GM12878 (cell line): ENCODE results near the gene INSRR.

Experiments
- BACH1 ChIP-seq: fragments of 450-650 bp; IDR thresholded peaks from 2 replicates; pipeline ENCODE4 v1.6.1; 2017; ENCODE audit warnings: mild to moderate bottlenecking, borderline replicate concordance
- BHLHE40 ChIP-seq, 2 experiments: fragments of 450-650 bp in 1 of 2; IDR thresholded peaks; 2 replicates each; pipeline ENCODE4 v1.6.1; 2011 to 2017; ENCODE audit warnings: low read depth in 2 of 2, borderline replicate concordance in 1 of 2, improper control_type of control experiment in 1 of 2, low read length in 1 of 2, mild to moderate bottlenecking in 1 of 2
- NRF1 ChIP-seq: conservative IDR thresholded peaks from 2 replicates; pipeline ENCODE4 v1.6.1; 2011; ENCODE audit warnings: mild to moderate bottlenecking, low read depth, low read length, improper control_type of control experiment
- POLR2AphosphoS5 ChIP-seq: IDR thresholded peaks from 2 replicates; pipeline ENCODE4 v1.6.1; 2011; ENCODE audit warnings: mild to moderate bottlenecking, low read length, inconsistent platforms
- RCOR1 ChIP-seq: conservative IDR thresholded peaks from 2 replicates; pipeline ENCODE4 v1.6.1; 2012; ENCODE audit warnings: low read depth, low read length, improper control_type of control experiment
- SMC3 ChIP-seq: IDR thresholded peaks from 2 replicates; pipeline ENCODE4 v1.6.1; 2011; ENCODE audit warnings: low read length, improper control_type of control experiment, borderline replicate concordance
- SREBF2 ChIP-seq: IDR thresholded peaks from 2 replicates; pipeline ENCODE4 v1.6.1; 2012; ENCODE audit warnings: mild to moderate bottlenecking, low read length
- TCF12 ChIP-seq: IDR thresholded peaks from 2 replicates; pipeline ENCODE4 v1.6.1; 2011; ENCODE audit warnings: low read depth, mild to moderate bottlenecking, low read length
- ZBTB11 ChIP-seq: fragments of 450-650 bp; formaldehyde crosslinking; IDR thresholded peaks from 2 replicates; pipeline ENCODE4 v1.5.0; 2022; ENCODE audit warnings: mild to moderate bottlenecking, missing genetic modification characterization
- ZNF217 ChIP-seq: fragments of 450-650 bp; IDR thresholded peaks from 2 replicates; pipeline ENCODE4 v1.6.1; 2017; ENCODE audit warnings: antibody characterized with exemption, mild to moderate bottlenecking
- TF ChIP-seq, protein P1 (sequence below): IDR thresholded peaks from 2 replicates; pipeline ENCODE4 v1.6.1; 2012; ENCODE audit warnings: low read depth, low read length, improper control_type of control experiment

DNA sequence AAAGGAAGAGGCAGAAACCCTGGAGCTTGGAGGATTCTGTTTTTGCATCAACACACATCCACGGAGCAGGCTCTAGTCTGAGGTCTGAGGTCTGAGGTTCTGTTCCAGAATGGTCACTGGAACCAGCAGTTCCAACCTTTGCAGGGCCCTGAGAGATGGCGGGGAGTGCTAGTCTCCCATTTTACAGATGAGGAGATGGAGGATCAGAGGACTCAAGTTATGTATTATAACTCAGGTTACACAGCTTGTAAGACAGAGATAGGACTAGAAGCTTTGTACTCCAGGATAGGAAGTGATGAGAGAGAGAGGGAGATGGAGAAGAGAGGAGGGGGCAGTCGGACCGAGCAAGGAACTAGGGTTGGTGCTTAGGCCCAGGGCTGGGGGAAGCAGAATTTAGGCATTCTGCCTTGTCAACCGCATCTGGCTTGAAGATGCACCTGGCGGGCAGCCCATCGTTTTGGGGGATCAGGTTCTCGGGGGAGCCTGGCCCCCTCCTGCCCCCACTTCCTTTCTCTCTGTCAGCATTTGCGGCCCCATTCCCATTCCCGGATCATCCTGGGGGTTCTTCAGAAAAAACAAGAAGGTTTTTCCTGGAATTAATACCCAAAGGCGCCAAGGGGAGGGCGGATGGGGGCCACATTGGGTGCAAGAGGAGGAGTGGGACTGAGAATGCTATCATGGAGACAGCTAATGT, 40.2 kb upstream of the INSRR start:
- TF ChIP-seq ZNF217 (no peak), RCOR1 (no peak), NRF1 (no peak), SMC3 (no peak), TCF12 (no peak), BHLHE40 (IDR thresholded peaks at IDR 0.05; ENCODE audit: borderline replicate concordance in 1 of 2, low read depth in 2 of 2, low read length in 1 of 2) (no peak), SREBF2 (no peak), POLR2AphosphoS5 (no peak), BACH1 (no peak), ZBTB11 (CRISPR knock-in tag) (no peak)
- TF ChIP-seq, protein P1, sequence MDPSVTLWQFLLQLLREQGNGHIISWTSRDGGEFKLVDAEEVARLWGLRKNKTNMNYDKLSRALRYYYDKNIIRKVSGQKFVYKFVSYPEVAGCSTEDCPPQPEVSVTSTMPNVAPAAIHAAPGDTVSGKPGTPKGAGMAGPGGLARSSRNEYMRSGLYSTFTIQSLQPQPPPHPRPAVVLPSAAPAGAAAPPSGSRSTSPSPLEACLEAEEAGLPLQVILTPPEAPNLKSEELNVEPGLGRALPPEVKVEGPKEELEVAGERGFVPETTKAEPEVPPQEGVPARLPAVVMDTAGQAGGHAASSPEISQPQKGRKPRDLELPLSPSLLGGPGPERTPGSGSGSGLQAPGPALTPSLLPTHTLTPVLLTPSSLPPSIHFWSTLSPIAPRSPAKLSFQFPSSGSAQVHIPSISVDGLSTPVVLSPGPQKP: no peak
